Colonic mucosa (tissue), 4 donors: Measurements from ENCODE around the gene IMMT. TPM values are rescaled to one million over a fixed set of nuclear protein-coding genes. Genes with fewer than 3 reads are reported as not detected.

Experiments
- DNase-seq: peaks from one replicate; pipeline ENCODE4 v3.0.0-alpha.2; 2020
- H3K27ac ChIP-seq: fragments of 200-600 bp; one replicate; pipeline ENCODE4 v1.8.0; 2021
- H3K27me3 ChIP-seq: fragments of 200-600 bp; one replicate; pipeline ENCODE4 v1.8.0; 2021
- H3K36me3 ChIP-seq: fragments of 200-600 bp; one replicate; pipeline ENCODE4 v1.8.0; 2021
- H3K4me1 ChIP-seq: fragments of 200-600 bp; one replicate; pipeline ENCODE4 v1.8.0; 2021; ENCODE audit warnings: mild to moderate bottlenecking
- H3K4me3 ChIP-seq: fragments of 200-600 bp; one replicate; pipeline ENCODE4 v1.8.0; 2021
- H3K9ac ChIP-seq, 2 donors: one replicate each; pipeline ENCODE4 v1.7.0; 2013; ENCODE audit warnings: control low read depth in 2 of 2, low read depth in 2 of 2, low read length in 2 of 2
- H3K9me3 ChIP-seq: fragments of 200-600 bp; one replicate; pipeline ENCODE4 v1.8.0; 2021
- CTCF ChIP-seq: fragments of 200-600 bp; IDR thresholded peaks from one replicate; pipeline ENCODE4 v1.8.0; 2022; ENCODE audit warnings: antibody characterized with exemption, mild to moderate bottlenecking
- intact Hi-C: fragments of 100-400 bp; cut with DNase I; formaldehyde crosslinking; loops from one replicate; pipeline ENCODE4 v1.14.1; 2022
- total RNA-seq, 2 donors: library from RNA; stranded (reverse); fragmentation: NEBNext Ultra II Directional in 1 of 2; extraction: Animal tissue kit (Norgen Biotek cat#: 25700) in 1 of 2; gene quantifications; one replicate each; pipeline ENCODE4 v1.2.1, GENCODE V29; 2021
- donor health status: healthy.
- donor health status: DM: no; HTN: no; CAD: no.
- donor health status: DM: no; HTN: no; CAD: no.

IMMT gene
- total RNA-seq, 2 donors from 2014 or later = 125 to 127 TPM

DNA sequence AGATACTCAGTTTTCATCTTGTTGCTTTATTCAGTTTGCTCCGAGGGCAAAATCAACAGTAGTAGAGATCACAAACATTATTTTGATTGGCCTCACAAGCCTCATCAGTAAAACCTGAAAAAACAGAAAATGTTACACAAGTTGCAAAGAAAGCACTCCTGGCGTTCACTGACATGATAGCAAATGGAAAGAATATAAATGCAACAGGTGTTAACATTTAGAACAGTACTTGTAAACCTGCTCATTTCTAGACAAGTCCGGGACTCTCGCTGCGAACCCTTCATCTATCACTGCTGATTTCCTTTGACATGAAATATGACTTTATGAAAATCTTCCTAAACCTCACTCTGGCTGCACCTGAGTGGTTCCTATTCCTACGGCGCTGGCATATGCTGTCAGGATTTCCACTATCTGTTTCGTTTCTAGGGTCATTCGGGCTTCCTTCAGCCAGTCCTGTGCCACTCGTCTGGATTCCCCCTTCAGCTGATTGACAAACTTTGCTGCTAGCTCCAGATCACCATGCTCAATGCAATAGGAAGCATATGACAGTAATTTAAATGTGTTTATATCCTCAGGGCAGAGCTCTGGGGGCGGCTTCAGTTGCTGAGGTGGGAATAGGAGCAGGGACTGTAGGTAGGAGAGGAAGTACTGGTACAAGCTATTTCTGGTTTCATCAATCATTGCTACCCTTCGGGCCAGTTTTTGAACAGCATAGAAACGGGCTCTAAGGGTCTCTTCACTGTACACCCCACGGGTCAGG lies 51.2 kb downstream of the IMMT start:
- H3K27ac ChIP-seq = no peak overlapping the region
- no peak for TF ChIP-seq CTCF
- no peak overlapping the region for H3K9ac ChIP-seq
- no peaks in the 10 kb centered on the region for H3K4me1 ChIP-seq
- no peaks in the 10 kb centered on the region for H3K9me3 ChIP-seq
- no peak for DNase-seq
- intact Hi-C loops = no loop called here
- H3K4me3 ChIP-seq = no peak overlapping the region
- H3K36me3 ChIP-seq = peaks cover 15% of the 10 kb centered on the region
- no peaks in the 10 kb centered on the region for H3K27me3 ChIP-seq

DNA sequence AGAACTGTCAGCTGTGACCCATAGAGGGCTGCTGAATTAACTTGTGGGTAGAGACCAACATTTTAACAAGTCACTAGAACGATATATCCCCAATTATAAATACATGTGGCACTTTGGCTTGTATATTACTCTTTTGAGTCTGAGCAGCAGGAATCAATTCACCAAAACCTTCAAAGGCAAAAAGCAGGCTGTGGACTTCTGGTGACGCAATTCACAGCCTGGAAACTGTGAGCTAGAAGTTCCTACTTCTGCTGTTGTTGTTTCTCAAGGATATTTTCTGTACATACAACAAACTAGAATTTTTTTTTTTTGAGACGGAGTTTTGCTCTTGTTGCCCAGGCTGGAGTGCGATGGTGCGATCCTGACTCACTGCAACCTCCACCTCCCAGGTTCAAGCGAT lies 52.0 kb downstream of the IMMT start:
- intact Hi-C loops = no loop called here
- no peak overlapping the region for H3K4me3 ChIP-seq
- no peak for TF ChIP-seq CTCF

DNA sequence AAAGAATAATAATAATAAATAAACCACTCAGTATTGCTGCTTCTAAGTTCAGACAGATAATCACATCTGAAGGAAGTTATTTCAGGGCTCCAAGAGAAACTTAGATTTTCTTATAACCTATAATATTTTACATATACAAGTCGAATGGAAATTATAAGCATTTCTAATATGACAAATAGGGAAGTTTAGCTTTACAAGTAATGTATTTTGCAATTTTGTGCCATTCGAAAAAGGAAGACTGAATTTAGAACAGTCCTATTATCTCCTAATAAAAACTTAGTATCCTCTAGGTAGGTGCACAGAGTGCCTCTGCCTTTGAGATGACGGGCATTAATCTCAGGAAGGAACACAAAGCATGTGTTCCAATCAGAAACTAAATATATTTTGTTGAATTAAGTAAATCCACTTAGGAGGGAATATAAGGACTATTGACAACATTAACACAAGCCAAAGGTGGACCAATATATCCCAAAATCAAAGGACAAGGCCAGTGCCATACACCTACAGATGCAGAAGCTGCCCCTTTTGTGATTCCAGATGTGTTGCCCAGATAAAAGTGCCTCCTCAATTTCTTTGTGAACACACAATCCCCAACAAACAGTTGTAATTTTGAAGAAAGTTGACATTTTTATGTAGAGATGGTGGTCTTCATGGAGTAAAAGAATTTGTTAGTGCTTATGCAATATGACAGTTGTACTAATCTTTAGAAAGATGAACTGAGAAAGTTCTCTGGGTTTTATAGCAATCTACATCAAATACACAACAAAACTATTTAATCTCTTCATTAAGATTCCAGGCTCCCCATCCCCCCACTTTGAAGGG lies 52.6 kb downstream of the IMMT start:
- Histone ChIP-seq H3K27ac (no peak overlapping the region), H3K36me3 (peaks cover 15% of the 10 kb centered on the region), H3K4me1 (no peaks in the 10 kb centered on the region), H3K9me3 (no peaks in the 10 kb centered on the region), H3K9ac (no peak overlapping the region), H3K4me3 (no peak overlapping the region), H3K27me3 (no peaks in the 10 kb centered on the region)
- TF ChIP-seq CTCF = no peak
- DNase-seq = no peak
- intact Hi-C loops = no loop called here

More for the DNA sequence above, 52.0 kb downstream of the IMMT start:
- H3K27ac ChIP-seq = no peak overlapping the region
- DNase-seq = no peak
- no peak overlapping the region for H3K9ac ChIP-seq
- no peaks in the 10 kb centered on the region for H3K9me3 ChIP-seq
- no peaks in the 10 kb centered on the region for H3K27me3 ChIP-seq
- peaks cover 15% of the 10 kb centered on the region for H3K36me3 ChIP-seq
- H3K4me1 ChIP-seq = no peaks in the 10 kb centered on the region

DNA sequence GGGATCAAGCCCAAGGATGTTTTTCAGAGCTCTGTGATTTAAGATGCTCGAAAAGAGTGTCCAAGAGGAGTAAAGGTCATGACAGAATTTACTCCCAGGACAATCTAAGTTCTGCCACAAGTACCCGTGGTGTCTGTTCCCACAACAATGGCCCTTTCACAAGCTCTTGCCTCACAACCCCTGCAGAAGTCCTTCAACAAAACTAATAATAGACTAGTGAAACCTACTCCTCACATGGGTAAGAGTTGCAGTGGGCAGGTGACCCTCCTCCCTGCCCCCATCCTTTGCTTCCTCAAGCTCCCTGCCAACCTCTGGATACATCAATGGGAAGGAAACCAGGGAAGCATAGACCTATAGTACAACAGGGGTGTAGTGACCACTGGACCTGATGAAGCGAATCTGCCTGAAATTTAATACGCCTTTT lies 54.3 kb downstream of the IMMT start:
- no peak overlapping the region for H3K27ac ChIP-seq
- no peaks in the 10 kb centered on the region for H3K9me3 ChIP-seq
- intact Hi-C loops = no loop called here
- no peak for TF ChIP-seq CTCF
- no peak overlapping the region for H3K4me3 ChIP-seq
- H3K27me3 ChIP-seq = no peaks in the 10 kb centered on the region
- no peak for DNase-seq
- no peak overlapping the region for H3K9ac ChIP-seq
- no peaks in the 10 kb centered on the region for H3K4me1 ChIP-seq
- peaks cover 11% of the 10 kb centered on the region for H3K36me3 ChIP-seq

DNA sequence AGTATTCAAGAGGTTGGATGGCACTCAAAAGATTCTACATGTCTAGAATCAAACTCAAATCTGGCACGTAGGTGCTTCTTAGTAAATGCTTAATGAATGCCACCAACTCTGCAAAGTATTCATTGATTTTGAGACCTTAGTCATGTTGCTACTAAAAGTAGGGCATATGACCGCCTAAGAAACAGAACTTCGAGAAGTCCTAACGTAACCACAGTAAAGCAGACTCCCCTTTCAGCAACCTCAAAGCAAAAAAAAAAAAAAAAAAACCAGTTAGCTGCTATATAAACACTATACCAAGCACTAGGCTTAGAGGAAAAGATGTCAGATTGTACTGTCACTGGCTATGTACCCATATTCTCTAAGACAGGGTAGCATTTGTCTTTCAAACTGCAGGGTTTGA lies 55.3 kb downstream of the IMMT start:
- Histone ChIP-seq H3K9me3 (no peaks in the 10 kb centered on the region), H3K9ac (no peak overlapping the region), H3K27me3 (no peaks in the 10 kb centered on the region), H3K27ac (no peak overlapping the region), H3K4me1 (no peaks in the 10 kb centered on the region), H3K4me3 (no peak overlapping the region), H3K36me3 (peaks cover 9% of the 10 kb centered on the region)
- no peak for DNase-seq
- intact Hi-C loops = no loop called here
- no peak for TF ChIP-seq CTCF
